Ramos (cell line): ENCODE measurements around the gene SLC25A29.

Experiments used
- in situ Hi-C: fragments of 300-500 bp; cut with MboI; formaldehyde crosslinking; loops from one replicate; pipeline ENCODE4 v1.14.3; 2022; ENCODE audit warnings: low sequenced_read_pairs; ENCODE audit not compliant: unreplicated experiment

SLC25A29 gene

DNA sequence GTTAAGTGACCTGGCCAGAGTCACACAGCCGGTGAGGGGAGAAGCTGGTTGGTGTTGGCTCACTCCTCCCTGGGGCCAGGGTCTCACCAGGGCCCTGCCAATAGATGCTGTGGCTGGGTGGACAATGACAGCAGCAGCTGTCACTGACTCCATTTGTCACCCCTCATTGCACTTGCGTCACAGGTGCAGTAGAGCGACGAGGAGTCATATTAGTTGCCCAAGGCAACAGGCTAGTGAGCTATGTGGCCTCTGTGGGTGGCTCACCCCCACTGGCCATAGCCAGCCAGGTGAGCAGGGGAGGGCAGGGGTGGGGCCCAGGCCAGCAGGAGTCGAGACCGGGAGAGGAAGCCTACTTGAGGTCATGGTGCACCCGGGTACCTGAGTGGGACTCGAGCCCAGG, 26.6 kb upstream of the SLC25A29 start:
- in situ Hi-C loops = no loop called here

DNA sequence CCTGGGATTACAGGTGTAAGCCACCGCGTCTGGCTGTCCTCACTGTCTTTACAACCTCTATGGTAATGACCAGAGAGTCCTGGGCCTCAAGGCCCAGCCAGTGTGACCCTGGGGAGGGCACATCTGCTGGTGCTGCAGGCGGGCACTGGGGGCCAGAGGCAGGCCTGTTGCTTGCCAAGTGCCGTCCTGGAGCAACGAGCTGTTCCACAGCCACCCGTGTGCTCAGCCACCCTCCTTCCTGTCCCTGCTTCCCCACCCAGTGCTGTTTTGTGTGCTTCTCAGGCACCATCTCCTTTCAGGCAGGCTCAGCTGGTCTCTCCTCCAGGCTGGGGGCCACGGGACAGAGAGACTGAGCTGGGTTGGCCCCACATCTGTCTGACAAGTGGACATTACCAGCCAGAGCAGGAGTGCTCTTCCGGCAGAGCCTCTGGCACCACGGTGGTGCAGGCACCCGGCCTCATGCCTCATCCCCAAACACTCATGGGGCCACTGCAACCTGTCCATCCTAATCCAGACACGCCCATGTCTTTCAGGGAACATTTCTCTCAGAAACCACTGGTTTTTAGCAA, 25.9 kb upstream of the SLC25A29 start:
- in situ Hi-C loops = no loop called here

DNA sequence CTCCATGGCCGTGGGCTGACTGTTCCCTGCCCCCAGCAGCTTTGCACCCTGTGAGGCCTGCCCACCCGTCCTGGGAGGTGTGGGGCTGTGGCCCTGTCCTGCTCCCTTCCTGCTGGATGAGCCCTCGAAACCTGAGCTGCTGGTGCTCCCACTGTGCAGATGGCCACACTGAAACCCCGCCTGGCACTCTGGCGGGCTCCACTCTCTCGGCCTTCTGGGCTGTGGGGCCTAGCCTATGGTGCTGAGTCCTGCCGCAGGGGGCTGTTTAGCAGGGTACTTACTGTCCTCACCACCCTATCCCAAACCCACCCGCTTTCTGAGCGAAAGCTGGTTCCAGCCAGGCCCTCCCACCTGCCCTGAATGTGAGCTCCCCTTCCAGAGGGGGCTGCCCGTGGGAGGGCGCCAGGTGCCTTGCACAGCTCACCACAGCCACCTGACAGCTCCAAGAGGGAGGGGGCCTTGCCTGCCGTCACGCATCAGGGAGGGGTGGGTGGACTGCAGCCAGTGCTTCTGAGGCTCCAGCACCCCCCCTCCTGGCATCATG, 24.2 kb upstream of the SLC25A29 start:
- in situ Hi-C loops = no loop called here

DNA sequence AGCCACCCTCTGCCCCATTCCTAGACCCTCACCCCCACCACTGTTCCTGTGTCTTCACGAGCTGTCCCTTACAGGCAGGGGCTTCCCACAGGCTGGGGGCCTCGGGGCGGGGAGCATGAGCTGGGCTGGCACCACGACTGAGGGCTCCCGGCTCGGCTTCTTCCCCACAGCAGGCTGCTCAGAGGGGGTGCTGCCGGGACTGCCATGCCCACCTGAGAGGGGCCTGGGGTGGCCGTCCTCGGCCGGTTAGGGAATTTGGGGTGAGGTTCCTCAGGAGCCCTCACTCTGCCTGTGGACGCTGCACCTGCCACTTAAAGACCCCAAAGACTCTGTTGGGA, 23.7 kb upstream of the SLC25A29 start:
- in situ Hi-C loops = no loop called here

DNA sequence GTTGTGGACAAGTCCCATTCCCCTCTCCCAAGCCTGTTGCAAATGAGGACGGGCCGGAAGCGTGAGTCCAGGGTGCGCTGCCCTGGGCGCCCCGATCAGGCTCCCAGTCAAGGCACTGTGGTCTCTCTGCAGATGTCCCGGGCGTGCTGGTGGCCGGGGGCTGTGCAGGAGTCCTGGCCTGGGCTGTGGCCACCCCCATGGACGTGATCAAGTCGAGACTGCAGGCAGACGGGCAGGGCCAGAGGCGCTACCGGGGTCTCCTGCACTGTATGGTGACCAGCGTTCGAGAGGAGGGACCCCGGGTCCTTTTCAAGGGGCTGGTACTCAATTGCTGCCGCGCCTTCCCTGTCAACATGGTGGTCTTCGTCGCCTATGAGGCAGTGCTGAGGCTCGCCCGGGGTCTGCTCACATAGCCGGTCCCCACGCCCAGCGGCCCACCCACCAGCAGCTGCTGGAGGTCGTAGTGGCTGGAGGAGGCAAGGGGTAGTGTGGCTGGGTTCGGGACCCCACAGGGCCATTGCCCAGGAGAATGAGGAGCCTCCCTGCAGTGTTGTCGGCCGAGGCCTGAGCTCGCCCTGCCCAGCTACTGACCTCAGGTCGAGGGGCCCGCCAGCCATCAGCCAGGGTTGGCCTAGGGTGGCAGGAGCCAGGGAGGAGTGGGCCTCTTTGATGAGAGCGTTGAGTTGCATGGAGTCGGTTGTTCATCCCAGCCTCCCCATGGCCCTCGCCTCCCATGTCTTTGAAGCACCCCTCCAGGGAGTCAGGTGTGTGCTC, 23.2 kb upstream of the SLC25A29 start:
- in situ Hi-C loops = no loop called here

DNA sequence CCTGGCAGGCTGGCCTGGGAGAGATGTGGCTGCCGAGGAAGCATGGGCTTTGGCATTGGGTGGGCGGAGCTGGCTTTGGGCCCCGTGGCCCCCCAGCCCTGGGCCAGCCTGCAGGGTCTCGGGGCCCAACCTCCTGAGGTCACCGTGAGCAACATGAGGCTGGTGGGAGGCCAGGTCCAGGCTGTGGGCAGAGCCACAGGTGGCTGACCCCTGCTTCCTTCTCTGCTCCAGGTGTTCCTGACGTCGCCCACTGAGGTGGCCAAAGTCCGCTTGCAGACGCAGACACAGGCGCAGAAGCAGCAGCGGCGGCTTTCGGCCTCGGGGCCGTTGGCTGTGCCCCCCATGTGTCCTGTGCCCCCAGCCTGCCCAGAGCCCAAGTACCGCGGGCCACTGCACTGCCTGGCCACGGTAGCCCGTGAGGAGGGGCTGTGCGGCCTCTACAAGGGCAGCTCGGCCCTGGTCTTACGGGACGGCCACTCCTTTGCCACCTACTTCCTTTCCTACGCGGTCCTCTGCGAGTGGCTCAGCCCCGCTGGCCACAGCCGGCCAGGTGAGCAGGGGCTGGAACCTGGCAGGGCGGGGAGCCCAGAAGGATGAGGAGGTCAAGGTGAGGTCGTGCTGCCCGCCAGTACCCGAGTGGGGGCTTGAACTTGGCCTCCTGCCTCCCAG, 22.4 kb upstream of the SLC25A29 start:
- in situ Hi-C loops = no loop called here

DNA sequence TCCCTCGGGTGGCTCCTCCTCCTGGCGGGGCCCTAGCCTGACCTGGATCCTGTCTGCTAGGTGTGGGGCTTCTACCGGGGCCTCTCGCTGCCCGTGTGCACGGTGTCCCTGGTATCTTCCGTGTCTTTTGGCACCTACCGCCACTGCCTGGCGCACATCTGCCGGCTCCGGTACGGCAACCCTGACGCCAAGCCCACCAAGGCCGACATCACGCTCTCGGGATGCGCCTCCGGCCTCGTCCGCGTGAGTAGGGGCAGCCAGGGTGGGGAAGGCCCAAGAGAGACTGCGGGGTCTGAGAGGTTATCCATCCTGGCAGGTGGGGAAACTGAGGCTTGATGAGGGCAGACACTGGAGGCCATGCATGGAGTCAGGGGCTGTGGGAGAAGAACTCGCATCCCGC, 20.9 kb upstream of the SLC25A29 start:
- in situ Hi-C loops = no loop called here

DNA sequence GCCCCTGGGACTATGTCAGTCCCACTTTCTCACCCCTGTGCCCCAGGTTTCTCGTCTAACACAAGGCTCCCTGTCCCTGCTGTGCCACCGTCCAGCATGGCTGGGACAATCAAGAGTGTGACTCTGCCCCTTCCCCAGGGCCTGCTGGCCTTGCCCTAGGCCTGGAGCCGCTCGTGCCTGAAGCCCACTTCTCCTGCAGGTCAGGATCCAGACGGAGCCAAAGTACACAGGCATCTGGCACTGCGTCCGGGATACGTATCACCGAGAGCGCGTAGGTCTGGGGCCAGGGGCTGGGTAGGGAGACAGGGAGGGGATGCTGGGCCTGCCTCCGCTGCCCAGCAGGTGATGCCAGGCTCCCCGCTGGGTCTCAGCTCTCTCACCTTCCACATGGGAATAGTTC, 19.7 kb upstream of the SLC25A29 start:
- in situ Hi-C loops = no loop called here

DNA sequence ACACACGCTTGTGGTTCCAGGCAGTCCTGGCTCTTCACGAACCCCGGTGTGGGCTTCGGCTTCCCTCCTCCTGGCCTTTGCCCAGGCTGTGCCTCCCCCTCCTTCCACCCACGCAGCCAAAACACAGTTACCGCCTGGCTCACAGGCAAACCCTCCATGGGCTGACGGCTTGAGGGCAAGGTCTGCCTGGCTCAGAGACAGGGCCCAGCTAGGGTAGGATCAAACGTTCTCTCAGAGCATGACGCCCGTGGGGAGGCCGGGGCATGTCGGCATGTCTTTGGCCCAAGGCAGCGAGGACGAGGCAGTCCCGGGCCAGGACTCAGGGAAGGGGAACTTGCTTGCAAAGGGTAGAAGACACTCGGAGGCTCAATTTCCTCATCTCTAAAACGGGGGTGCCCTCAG, 19.0 kb upstream of the SLC25A29 start:
- in situ Hi-C loops = no loop called here

DNA sequence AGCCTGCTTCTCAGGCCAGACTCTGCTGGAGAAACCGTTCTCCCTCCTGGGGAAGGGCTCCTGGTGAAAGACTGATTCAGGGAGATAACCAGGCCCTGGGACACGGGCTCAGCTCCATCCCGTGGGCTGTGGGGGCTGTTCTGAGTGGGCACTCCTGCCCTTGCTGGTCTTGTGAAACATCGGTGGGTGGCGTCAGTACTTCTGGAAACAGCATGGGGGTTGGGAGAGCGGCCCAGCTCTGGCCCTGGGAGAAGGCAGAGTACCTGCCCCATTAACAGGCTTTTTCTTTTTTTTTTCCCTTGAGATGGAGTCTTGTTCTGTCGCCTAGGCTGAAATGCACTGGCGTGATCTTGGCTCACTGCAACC, 17.7 kb upstream of the SLC25A29 start:
- in situ Hi-C loops = no loop called here

DNA sequence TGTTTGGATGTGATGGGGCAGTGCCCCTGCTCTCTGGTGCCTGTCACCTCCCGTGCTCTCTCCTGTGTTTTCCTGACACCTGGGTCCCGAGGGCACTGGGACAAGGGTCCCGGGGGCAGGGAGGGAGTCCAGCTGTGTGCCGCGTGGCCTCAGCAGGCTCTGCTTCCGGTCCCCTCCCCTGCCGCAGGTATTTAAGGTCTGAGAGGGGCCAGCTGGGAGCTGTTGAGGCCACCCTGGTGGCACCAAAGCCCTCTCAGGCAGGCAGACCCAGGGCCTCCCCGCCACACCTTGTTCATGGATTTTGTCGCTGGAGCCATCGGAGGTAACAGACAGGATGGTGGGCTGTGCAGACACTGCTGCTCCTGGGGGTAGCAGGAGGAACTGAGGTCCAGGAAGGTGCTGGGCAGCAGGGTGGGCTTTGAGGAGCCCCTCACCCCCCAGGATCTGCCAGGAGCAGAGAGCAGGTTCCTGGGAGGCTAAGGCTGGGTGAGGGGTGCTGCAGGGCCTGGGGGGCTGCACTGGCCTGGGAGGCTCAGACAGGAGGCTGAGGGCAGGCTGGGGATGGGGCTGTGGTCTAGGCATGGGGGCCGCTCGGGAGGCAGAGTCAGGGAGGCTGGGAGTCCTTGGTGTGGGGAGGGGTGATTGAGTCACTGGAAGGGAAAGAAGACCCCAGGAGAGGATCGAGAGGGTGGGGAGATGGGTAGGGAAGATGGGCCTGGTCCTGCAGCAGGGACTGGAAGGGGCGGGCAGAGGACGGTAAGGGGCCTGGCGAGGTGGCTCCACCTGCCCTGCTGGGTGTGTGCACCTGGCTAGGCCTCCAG, 17.1 kb upstream of the SLC25A29 start, which contains the start of gene SLC25A47:
Gene SLC25A47 (plus strand): TSS at position 219 of the 821 bp plus-strand sequence. CDS start 76 bp downstream, at position 295.
- in situ Hi-C loops = no loop called here

DNA sequence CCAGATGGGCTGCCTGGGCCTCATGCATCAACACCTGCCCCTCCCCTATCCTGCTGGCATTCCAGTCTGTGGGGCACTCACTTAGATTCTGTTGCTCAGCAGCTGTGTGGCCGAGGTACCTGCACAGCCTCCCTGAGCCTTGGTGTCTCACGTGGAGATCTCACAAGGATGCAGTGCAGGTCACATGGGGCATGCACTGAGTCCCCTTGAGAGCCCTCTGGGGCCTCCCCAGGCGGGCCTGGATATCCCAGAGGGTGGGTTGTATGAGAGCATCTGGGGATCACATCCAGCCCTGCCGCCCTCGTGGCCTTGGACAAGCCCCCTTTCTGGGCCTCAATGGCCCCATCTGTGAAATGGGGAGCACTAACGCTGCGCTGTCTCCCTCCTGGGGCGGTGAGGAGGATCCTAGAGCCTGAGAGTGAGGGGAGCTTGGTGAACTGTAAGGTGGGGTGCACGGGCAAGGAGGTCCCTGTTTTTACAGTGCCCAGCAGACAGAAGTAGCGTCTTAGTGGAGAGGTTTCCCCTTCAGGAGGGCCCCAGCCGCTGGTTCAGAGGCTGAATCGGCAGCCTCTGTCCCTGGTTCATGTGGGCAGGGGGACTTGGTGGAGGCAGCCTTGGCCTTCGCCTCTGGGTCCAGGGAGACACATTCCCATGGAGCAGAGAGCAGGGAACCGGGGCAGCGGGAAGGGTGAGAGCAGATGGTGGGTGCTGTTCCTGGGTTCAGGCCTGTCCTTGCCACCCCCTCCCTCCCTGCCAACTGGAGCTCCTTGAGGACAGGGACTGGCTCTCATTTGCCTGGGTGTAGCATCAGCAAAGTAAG, 16.1 kb upstream of the SLC25A29 start:
- in situ Hi-C loops = no loop called here

DNA sequence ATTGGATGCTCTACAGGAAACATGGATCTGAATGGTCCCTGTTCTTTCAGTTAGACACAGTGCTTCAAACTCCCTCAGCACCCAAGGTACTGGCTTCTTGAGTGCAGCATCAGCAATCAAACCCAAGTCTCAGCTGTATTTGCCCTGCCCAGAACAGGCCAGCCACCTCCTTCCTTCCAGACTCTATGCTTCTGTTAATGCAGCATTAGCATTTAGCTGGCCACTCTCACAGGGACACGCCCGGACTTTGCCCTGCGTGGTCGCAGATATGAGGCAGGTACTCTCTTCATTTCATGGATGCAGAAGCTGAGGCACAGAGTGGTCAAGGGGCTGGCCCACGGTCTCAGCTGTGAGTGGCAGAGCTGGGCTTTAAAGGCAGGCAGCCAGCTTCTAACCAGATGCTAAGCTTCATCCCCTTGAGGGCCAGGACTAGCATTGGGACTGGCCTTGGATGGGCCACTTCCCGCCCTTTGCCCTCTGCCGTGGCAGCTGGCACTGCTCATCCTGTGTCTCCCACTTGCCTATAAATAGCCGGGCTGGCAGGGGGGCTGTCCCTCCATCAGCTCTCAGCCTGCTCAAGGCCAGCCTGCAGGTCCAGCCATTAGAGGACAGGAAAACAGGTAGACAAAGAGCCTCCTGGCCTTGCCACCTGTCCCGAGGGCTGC, 15.4 kb upstream of the SLC25A29 start:
- in situ Hi-C loops = no loop called here

DNA sequence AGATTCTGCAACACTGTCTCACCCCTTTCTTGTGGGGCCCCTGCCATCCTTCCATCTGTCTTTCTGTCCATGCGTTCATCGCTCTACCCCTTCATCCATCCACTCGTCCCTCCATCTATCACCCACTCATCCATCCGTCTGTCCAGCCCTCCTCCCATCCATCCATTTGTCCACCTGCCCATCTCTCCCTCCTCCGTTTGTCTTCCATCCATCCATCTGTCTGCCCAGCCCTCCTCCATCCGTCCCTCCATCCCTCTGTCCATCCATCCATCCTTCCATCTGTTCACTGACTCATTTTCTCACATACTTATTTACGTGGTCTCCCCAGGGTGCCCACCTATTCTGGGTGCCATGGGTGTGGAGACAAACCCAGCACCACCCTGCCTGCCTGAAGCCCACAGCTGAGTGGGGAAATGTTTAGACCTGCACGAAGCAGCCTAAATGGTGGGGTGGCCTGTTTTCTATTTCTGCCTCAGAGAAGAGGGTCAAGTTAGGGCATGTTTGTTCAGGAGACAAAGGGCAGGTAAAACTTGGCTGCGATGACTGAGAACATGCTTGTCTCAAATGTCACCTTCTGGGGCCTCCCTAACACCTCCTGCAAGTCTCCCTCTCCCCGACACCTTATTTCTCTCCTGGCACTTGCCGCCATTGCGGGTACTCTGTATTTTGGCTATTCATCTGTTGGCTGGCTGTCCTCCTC, 14.1 kb upstream of the SLC25A29 start:
- in situ Hi-C loops = no loop called here

DNA sequence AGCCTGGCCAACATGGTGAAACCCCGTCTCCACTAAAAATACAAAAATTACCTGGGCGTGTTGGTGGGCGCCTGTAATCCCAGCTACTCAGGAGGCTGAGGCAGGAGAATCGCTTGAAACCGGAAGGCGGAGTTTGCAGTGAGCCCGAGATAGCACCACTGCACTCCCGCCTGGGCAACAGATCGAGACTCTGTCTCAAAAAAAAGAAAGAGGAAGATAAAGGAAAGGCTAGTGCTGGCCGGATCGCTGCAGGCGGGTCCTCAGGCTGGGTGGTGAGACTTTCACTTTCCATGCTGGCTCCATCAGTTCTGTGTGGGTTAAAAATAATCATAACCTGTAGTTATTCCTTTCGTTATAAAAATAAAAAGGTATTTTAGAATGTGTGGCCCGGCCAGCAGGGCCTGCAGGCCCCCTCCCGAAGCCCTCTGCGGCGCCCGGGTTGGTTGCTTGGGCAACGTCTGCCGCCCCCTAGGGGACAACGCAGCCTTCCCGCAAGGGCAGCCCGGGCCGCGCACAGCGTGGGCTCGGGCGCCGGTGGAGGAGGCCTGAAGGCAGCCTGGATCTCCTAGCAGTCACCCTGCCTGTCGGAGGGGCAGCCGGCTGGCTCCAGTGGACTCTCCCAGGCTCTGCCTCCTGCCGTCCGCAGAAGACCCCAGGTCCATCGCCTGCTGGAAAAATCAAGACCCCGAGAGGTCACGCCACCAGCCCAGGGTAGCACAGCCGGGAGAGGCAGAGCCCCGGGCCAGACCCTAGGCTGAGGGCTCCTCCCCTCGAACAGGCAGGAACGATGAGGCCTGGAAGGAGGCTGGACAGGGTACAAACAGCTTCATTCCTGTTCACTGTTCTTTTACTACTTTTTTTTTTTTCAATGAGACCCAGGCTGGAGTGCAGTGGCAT, 11.9 kb upstream of the SLC25A29 start:
- in situ Hi-C loops = no loop called here

DNA sequence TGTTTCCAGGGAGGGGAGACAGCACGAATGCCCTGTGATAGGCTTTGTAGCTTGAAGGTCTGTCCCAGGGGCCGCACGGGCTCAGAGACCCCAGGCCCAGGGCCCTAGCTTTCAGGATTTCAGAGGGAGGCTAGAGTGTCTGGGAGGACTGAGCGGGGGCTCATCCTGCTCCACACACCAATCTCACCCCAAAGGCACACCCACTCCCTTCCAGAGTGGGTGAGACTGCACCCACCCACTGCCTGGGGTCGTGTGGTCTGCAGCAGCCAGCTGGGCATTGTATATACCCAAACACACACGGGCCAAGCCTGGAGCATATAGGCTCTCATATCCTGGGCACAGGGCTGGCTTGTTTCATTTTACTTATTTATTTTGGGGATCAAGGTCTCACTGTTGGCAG, 11.1 kb upstream of the SLC25A29 start:
- in situ Hi-C loops = no loop called here

DNA sequence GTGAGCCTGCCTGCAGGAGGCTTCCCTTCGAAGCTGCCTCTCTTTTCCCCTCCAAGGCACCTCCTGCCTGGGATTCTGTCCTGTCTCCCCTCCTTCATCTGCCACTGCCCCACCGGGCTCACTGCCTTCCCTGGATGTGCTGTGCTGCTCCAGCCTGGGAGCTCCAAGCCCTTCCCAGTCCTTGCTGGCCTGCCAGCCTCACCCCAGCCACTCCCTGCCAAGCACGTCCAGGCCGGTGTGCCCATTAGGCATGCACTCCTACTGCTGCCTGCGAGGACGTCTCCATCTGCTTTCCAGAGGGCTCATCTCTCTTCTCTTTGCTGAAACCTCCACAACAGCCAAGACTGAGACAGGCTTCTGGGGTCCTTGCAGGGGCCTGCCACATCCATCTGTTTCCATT, 8.5 kb upstream of the SLC25A29 start:
- in situ Hi-C loops = no loop called here
